Progenitor cell of endocrine pancreas (in vitro differentiated cells): Measurements from ENCODE around the gene TACR1. TPM values are rescaled to one million over a fixed set of nuclear protein-coding genes. Genes with fewer than 3 reads are reported as not detected.

ENCODE experiments used
- DNase-seq: peaks from one replicate; pipeline ENCODE4 v3.0.0; 2021; ENCODE audit warnings: low spot score; ENCODE audit not compliant: unreplicated experiment
- H3K27ac Mint-ChIP-seq: 2 replicates; pipeline ENCODE4 v1.8.0; 2021; ENCODE audit warnings: mild to moderate bottlenecking, moderate library complexity, mixed read lengths
- H3K27me3 Mint-ChIP-seq: 2 replicates; pipeline ENCODE4 v1.8.0; 2021; ENCODE audit warnings: mixed read lengths
- H3K36me3 Mint-ChIP-seq: 2 replicates; pipeline ENCODE4 v1.8.0; 2022; ENCODE audit warnings: mixed read lengths; ENCODE audit not compliant: insufficient read depth
- H3K4me1 Mint-ChIP-seq: 2 replicates; pipeline ENCODE4 v1.8.0; 2021; ENCODE audit warnings: low read depth, mixed read lengths
- H3K4me3 Mint-ChIP-seq: 2 replicates; pipeline ENCODE4 v1.8.0; 2021; ENCODE audit warnings: low read depth, mild to moderate bottlenecking, moderate library complexity, mixed read lengths
- H3K9me3 Mint-ChIP-seq: 2 replicates; pipeline ENCODE4 v1.8.0; 2021; ENCODE audit warnings: low read depth, mixed read lengths
- CTCF ChIP-seq: fragments of 200-600 bp; sonication (generic); IDR thresholded peaks from one replicate; pipeline ENCODE4 v1.5.0; 2021; ENCODE audit warnings: antibody characterized with exemption, mild to moderate bottlenecking; ENCODE audit not compliant: unreplicated experiment
- total RNA-seq: library from RNA; stranded (reverse); gene quantifications from 2 replicates; pipeline ENCODE4 v1.2.1, GENCODE V29; 2021

The TACR1 gene
- total RNA-seq, 1 donor from 2014 or later, result 0.55 TPM

GRCh38 chr2:75180476-75180875 is 18.8 kb downstream of the TACR1 start:
- Mint-ChIP-seq H3K27me3 (peaks cover 2% of the 10 kb centered on the region), H3K27ac (no peak overlapping the region), H3K4me3 (no peak overlapping the region), H3K36me3 (no peaks in the 10 kb centered on the region), H3K9me3 (no peaks in the 10 kb centered on the region), H3K4me1 (no peaks in the 10 kb centered on the region)
- no peak for TF ChIP-seq CTCF
- DNase-seq, result no peak

- no peaks in the 10 kb centered on the region for H3K36me3 Mint-ChIP-seq
- H3K27me3 Mint-ChIP-seq, result peaks cover 13% of the 10 kb centered on the region
- H3K9me3 Mint-ChIP-seq, result no peaks in the 10 kb centered on the region
- DNase-seq, result no peak
- H3K27ac Mint-ChIP-seq, result no peak overlapping the region
- no peaks in the 10 kb centered on the region for H3K4me1 Mint-ChIP-seq
- TF ChIP-seq CTCF, result no peak
- no peak overlapping the region for H3K4me3 Mint-ChIP-seq
These were observed 21.9 kb downstream of the TACR1 start for GRCh38 chr2:75177427-75177826.

GRCh38 chr2:75175456-75175855 is 23.9 kb downstream of the TACR1 start:
- no peak overlapping the region for H3K4me3 Mint-ChIP-seq
- DNase-seq, result no peak
- H3K4me1 Mint-ChIP-seq, result no peaks in the 10 kb centered on the region
- H3K36me3 Mint-ChIP-seq, result peaks cover under 1% of the 10 kb centered on the region
- H3K27me3 Mint-ChIP-seq, result peaks cover 16% of the 10 kb centered on the region
- H3K9me3 Mint-ChIP-seq, result peaks cover 2% of the 10 kb centered on the region
- H3K27ac Mint-ChIP-seq, result no peak overlapping the region
- no peak for TF ChIP-seq CTCF

- H3K36me3 Mint-ChIP-seq, result peaks cover 1% of the 10 kb centered on the region
- TF ChIP-seq CTCF, result no peak
- H3K27me3 Mint-ChIP-seq, result peaks cover 19% of the 10 kb centered on the region
- no peak for DNase-seq
- no peak overlapping the region for H3K4me3 Mint-ChIP-seq
- H3K4me1 Mint-ChIP-seq, result no peaks in the 10 kb centered on the region
- peaks cover 7% of the 10 kb centered on the region for H3K9me3 Mint-ChIP-seq
- no peak overlapping the region for H3K27ac Mint-ChIP-seq
These were observed 24.3 kb downstream of the TACR1 start for GRCh38 chr2:75174981-75175380.

GRCh38 chr2:75174519-75174918 is 24.8 kb downstream of the TACR1 start:
- no peaks in the 10 kb centered on the region for H3K4me1 Mint-ChIP-seq
- no peak for TF ChIP-seq CTCF
- peaks cover 10% of the 10 kb centered on the region for H3K9me3 Mint-ChIP-seq
- no peak for DNase-seq
- peaks cover 1% of the 10 kb centered on the region for H3K36me3 Mint-ChIP-seq
- no peak overlapping the region for H3K27ac Mint-ChIP-seq
- H3K27me3 Mint-ChIP-seq, result peaks cover 19% of the 10 kb centered on the region
- no peak overlapping the region for H3K4me3 Mint-ChIP-seq
